SU-DHL-6 (cell line): ENCODE data around the gene HBG1.

ENCODE experiments used
- H2AFZ ChIP-seq: fragments of 200-600 bp; sonication (generic); 2 replicates; pipeline ENCODE4 v1.6.1; 2014; ENCODE audit warnings: low read depth, mild to moderate bottlenecking, moderate library complexity, mixed read lengths, antibody characterized with exemption, low read length; ENCODE audit not compliant: severe bottlenecking
- H3F3A ChIP-seq: fragments of 200-600 bp; shearing (Covaris generic); 2 replicates; pipeline ENCODE4 v1.6.0; 2016; ENCODE audit warnings: antibody characterized with exemption, mild to moderate bottlenecking; ENCODE audit not compliant: insufficient read depth
- H3K27ac ChIP-seq: fragments of 200-600 bp; sonication (generic); 2 replicates; pipeline ENCODE4 v1.5.1; 2016; ENCODE audit warnings: low read depth, mild to moderate bottlenecking, low read length, moderate library complexity, mixed read lengths
- H3K27me3 ChIP-seq: fragments of 200-600 bp; sonication (generic), shearing (Covaris generic); 2 replicates; pipeline ENCODE4 v1.6.0; 2014; ENCODE audit warnings: mild to moderate bottlenecking, low read length
- H3K36me3 ChIP-seq: fragments of 200-600 bp; sonication (generic); 2 replicates; pipeline ENCODE4 v1.6.1; 2014; ENCODE audit warnings: mild to moderate bottlenecking, low read length, mixed read lengths
- H3K4me2 ChIP-seq: fragments of 300-600, 200-600 bp; shearing (Covaris generic), sonication (generic); 2 replicates; pipeline ENCODE4 v1.6.0; 2014; ENCODE audit warnings: low read length, low read depth, mild to moderate bottlenecking; ENCODE audit not compliant: poor library complexity, severe bottlenecking
- H3K4me3 ChIP-seq: fragments of 200-600 bp; sonication (generic); 2 replicates; pipeline ENCODE4 v1.5.1; 2014; ENCODE audit warnings: antibody characterized with exemption, low read length, mild to moderate bottlenecking, mixed read lengths; ENCODE audit not compliant: insufficient read depth, poor library complexity, severe bottlenecking
- H3K79me2 ChIP-seq: fragments of 200-600 bp; sonication (generic); 2 replicates; pipeline ENCODE4 v1.6.1; 2014; ENCODE audit warnings: mild to moderate bottlenecking, low read length, moderate library complexity; ENCODE audit not compliant: insufficient read depth
- H3K9ac ChIP-seq: fragments of 200-600 bp; sonication (generic); 2 replicates; pipeline ENCODE4 v1.7.0; 2014; ENCODE audit warnings: mild to moderate bottlenecking, low read length
- H3K9me2 ChIP-seq: fragments of 200-600 bp; sonication (generic); replicated peaks from 2 replicates; pipeline ENCODE4 v1.6.1; 2014; ENCODE audit warnings: low read length; ENCODE audit not compliant: insufficient read depth
- H3K9me3 ChIP-seq: fragments of 200-600 bp; sonication (generic); 2 replicates; pipeline ENCODE4 v1.6.1; 2014; ENCODE audit warnings: low read length, mixed read lengths; ENCODE audit not compliant: insufficient read depth
- H4K20me1 ChIP-seq: fragments of 200-600 bp; sonication (generic); 2 replicates; pipeline ENCODE4 v1.6.1; 2014; ENCODE audit warnings: low read depth, mild to moderate bottlenecking, antibody characterized with exemption, low read length, moderate library complexity, mixed read lengths
- CTCF ChIP-seq: fragments of 200-600 bp; sonication (generic); IDR thresholded peaks from one replicate; pipeline ENCODE4 v1.5.1; 2017; ENCODE audit warnings: antibody characterized with exemption, mild to moderate bottlenecking, low read length, moderate library complexity; ENCODE audit not compliant: insufficient read depth, poor library complexity, severe bottlenecking
- EZH2phosphoT487 ChIP-seq: fragments of 200-600 bp; sonication (generic), shearing (Covaris generic); conservative IDR thresholded peaks from 2 replicates; pipeline ENCODE4 v1.6.1; 2018; ENCODE audit warnings: mild to moderate bottlenecking, antibody characterized with exemption, low read length, moderate library complexity, mixed read lengths

Gene HBG1

GRCh38 chr11:5210376-5210885 lies 39.2 kb downstream of the HBG1 start:
- Histone ChIP-seq H3K79me2 (no peaks in the 10 kb centered on the region), H3K9ac (no peak overlapping the region), H2AFZ (no peak overlapping the region), H3K36me3 (no peaks in the 10 kb centered on the region), H3K27me3 (no peaks in the 10 kb centered on the region), H3K4me3 (no peak overlapping the region), H3K27ac (no peak overlapping the region), H3K9me2 (no peaks in the 10 kb centered on the region), H3K4me2 (no peak overlapping the region), H4K20me1 (no peaks in the 10 kb centered on the region), H3F3A (no peaks in the 10 kb centered on the region), H3K9me3 (no peaks in the 10 kb centered on the region)
- TF ChIP-seq EZH2phosphoT487 (no peak), CTCF (no peak)

- no peak overlapping the region for H3K4me3 ChIP-seq
- H3K79me2 ChIP-seq = no peaks in the 10 kb centered on the region
- H3K9me2 ChIP-seq = no peaks in the 10 kb centered on the region
- H3K27me3 ChIP-seq = no peaks in the 10 kb centered on the region
- H4K20me1 ChIP-seq = no peaks in the 10 kb centered on the region
- no peak overlapping the region for H3K27ac ChIP-seq
- H2AFZ ChIP-seq = no peak overlapping the region
- H3K9ac ChIP-seq = no peak overlapping the region
- no peaks in the 10 kb centered on the region for H3K9me3 ChIP-seq
- no peaks in the 10 kb centered on the region for H3F3A ChIP-seq
- TF ChIP-seq CTCF (peak; percentile 26), EZH2phosphoT487 (no peak)
- no peak overlapping the region for H3K4me2 ChIP-seq
- H3K36me3 ChIP-seq = no peaks in the 10 kb centered on the region
Observed at GRCh38 chr11:5204787-5205186, 44.9 kb downstream of the HBG1 start.

GRCh38 chr11:5203366-5203765 lies 46.3 kb downstream of the HBG1 start:
- H3K9me3 ChIP-seq = no peaks in the 10 kb centered on the region
- H3F3A ChIP-seq = no peaks in the 10 kb centered on the region
- no peak overlapping the region for H2AFZ ChIP-seq
- no peak for TF ChIP-seq EZH2phosphoT487
- no peak for TF ChIP-seq CTCF
- H3K9me2 ChIP-seq = no peaks in the 10 kb centered on the region
- H3K9ac ChIP-seq = no peak overlapping the region
- H3K4me3 ChIP-seq = no peak overlapping the region
- H3K79me2 ChIP-seq = no peaks in the 10 kb centered on the region
- no peaks in the 10 kb centered on the region for H3K27me3 ChIP-seq
- no peaks in the 10 kb centered on the region for H4K20me1 ChIP-seq
- H3K36me3 ChIP-seq = no peaks in the 10 kb centered on the region
- no peak overlapping the region for H3K27ac ChIP-seq
- H3K4me2 ChIP-seq = no peak overlapping the region
